Keratinocyte (primary cell): ENCODE measurements around the gene ADGRV1. TPM values are rescaled to one million over a fixed set of nuclear protein-coding genes. Genes with fewer than 3 reads are reported as not detected.

Experiments used
- DNase-seq: peaks from one replicate; pipeline ENCODE4 v3.0.0-alpha.2; 2011; ENCODE audit warnings: low read depth, missing footprints, low spot score
- FAIRE-seq: peaks from 2 replicates; lab custom pipeline; 2011; peaks lifted over from hg19 to GRCh38; lab: Jason Lieb, UNC
- H2AFZ ChIP-seq: 2 replicates; pipeline ENCODE4 v1.6.0; 2012; ENCODE audit warnings: low read length, control low read depth, inconsistent platforms; ENCODE audit not compliant: control insufficient read depth
- H3K27ac ChIP-seq: 2 replicates; pipeline ENCODE4 v1.5.1; 2011; ENCODE audit warnings: low read length; ENCODE audit not compliant: control insufficient read depth, insufficient read depth
- H3K27me3 ChIP-seq: 3 replicates; pipeline ENCODE4 v1.6.0; 2011; ENCODE audit warnings: low read length; ENCODE audit not compliant: control insufficient read depth, insufficient read depth; ENCODE audit errors: extremely low read depth
- H3K36me3 ChIP-seq, 2 experiments: 2 replicates in 1 of 2; 3 replicates in 1 of 2; pipeline ENCODE4 v1.5.1; 2011; ENCODE audit warnings: low read length in 2 of 2, mild to moderate bottlenecking in 1 of 2; ENCODE audit not compliant: control insufficient read depth in 2 of 2, insufficient read depth in 2 of 2; ENCODE audit errors: extremely low read depth in 1 of 2
- H3K4me1 ChIP-seq: 3 replicates; pipeline ENCODE4 v1.5.1; 2011; ENCODE audit warnings: low read length; ENCODE audit not compliant: control insufficient read depth, insufficient read depth; ENCODE audit errors: extremely low read depth
- H3K4me2 ChIP-seq: 3 replicates; pipeline ENCODE4 v1.6.0; 2011; ENCODE audit warnings: low read depth, low read length; ENCODE audit not compliant: control insufficient read depth, insufficient read depth; ENCODE audit errors: extremely low read depth
- H3K4me3 ChIP-seq, 3 experiments: fragments of 200-600 bp in 1 of 3; sonication (generic) in 1 of 3; 2 replicates in 2 of 3; 3 replicates in 1 of 3; pipeline ENCODE4 v1.5.1; 2011 to 2016; ENCODE audit warnings: low read length in 3 of 3, mild to moderate bottlenecking in 3 of 3, control low read depth in 2 of 3, inconsistent platforms in 1 of 3, low read depth in 1 of 3, mixed read lengths in 1 of 3, mixed run types in 1 of 3, moderate library complexity in 1 of 3; ENCODE audit not compliant: control insufficient read depth in 2 of 3, insufficient read depth in 2 of 3; ENCODE audit errors: extremely low read depth in 1 of 3
- H3K79me2 ChIP-seq: 2 replicates; pipeline ENCODE4 v1.6.0; 2012; ENCODE audit warnings: low read length; ENCODE audit not compliant: control insufficient read depth, insufficient read depth
- H3K9ac ChIP-seq: 3 replicates; pipeline ENCODE4 v1.6.0; 2011; ENCODE audit warnings: low read length; ENCODE audit not compliant: control insufficient read depth, insufficient read depth; ENCODE audit errors: extremely low read depth
- H3K9me1 ChIP-seq: 3 replicates; pipeline ENCODE4 v1.6.0; 2011; ENCODE audit warnings: low read length; ENCODE audit not compliant: control insufficient read depth, insufficient read depth; ENCODE audit errors: extremely low read depth
- H3K9me3 ChIP-seq: 2 replicates; pipeline ENCODE4 v1.5.1; 2012; ENCODE audit warnings: low read depth, low read length; ENCODE audit not compliant: control insufficient read depth
- H4K20me1 ChIP-seq: 3 replicates; pipeline ENCODE4 v1.6.0; 2011; ENCODE audit warnings: low read length; ENCODE audit not compliant: control insufficient read depth, insufficient read depth; ENCODE audit errors: extremely low read depth
- EZH2 ChIP-seq: IDR thresholded peaks from one replicate; pipeline ENCODE4 v1.6.1; 2012; ENCODE audit warnings: inconsistent platforms, mild to moderate bottlenecking, low read length, moderate library complexity
- dilution Hi-C: fragments of 300-500 bp; cut with MboI; formaldehyde crosslinking; loops from one replicate; pipeline ENCODE4 v1.7.0; 2020; ENCODE audit warnings: low sequenced_read_pairs; ENCODE audit not compliant: extremely low pct_ligation_motif_present
- polyA plus RNA-seq, 5 experiments: library from polyadenylated mRNA; depleted of rRNA in 3 of 5; stranded (reverse) in 3 of 5; stranded (forward) in 1 of 5; unstranded in 1 of 5; fragments of >200 nt; gene quantifications; 1 replicate in 1 of 5; 2 replicates in 3 of 5; 3 replicates in 1 of 5; pipeline versions ENCODE4 v1.2.1 to v1.2.3, GENCODE V29; 2011 to 2012; ENCODE audit warnings: missing spikeins in 2 of 5, low read depth in 1 of 5, low replicate concordance in 1 of 5
- TF ChIP-seq, protein P1 (sequence below), 3 experiments: IDR thresholded peaks in 1 of 3; conservative IDR thresholded peaks in 1 of 3; optimal IDR thresholded peaks in 1 of 3; 2 replicates in 2 of 3; 3 replicates in 1 of 3; pipeline versions ENCODE3 to v1.5.1; 2011; ENCODE audit warnings: low read length in 3 of 3, mild to moderate bottlenecking in 3 of 3, moderate library complexity in 2 of 3, control low read depth in 1 of 3, inconsistent platforms in 1 of 3; ENCODE audit not compliant: insufficient read depth in 2 of 3; ENCODE audit errors: extremely low read depth in 1 of 3

The ADGRV1 gene
- polyA plus RNA-seq, 1 donor (not counting 4 experiments of a cell fraction or from before 2014, with no cell fraction given): 0.05 TPM

DNA sequence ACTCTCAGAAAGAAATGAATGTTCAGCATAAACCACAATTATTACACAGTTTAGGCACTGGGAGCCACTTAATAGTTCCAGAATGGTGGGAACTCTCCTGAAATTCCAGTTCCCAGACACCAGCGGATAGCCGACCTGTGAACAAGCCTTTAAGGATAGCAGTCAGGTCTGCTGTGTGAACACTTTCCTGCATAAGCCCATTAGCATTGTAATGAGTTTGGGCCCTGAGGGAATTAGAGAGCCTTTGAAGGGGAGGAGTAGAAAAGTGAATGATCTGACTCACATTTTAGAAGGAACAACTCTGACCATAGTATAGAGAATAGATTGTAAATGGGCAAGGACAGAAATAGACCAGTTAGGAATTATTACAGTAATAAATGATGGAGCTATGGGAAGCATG is 189.1 kb downstream of the ADGRV1 start:
- H3K9ac ChIP-seq: no peak overlapping the region
- no peak overlapping the region for H3K4me2 ChIP-seq
- no peaks in the 10 kb centered on the region for H3K79me2 ChIP-seq
- H3K4me1 ChIP-seq: no peaks in the 10 kb centered on the region
- no peak overlapping the region for H3K4me3 ChIP-seq
- H3K9me3 ChIP-seq: no peaks in the 10 kb centered on the region
- H3K27me3 ChIP-seq: peaks cover 2% of the 10 kb centered on the region
- H3K36me3 ChIP-seq: no peaks in the 10 kb centered on the region
- no peak overlapping the region for H2AFZ ChIP-seq
- dilution Hi-C loops: no loop called here
- TF ChIP-seq, protein P1, sequence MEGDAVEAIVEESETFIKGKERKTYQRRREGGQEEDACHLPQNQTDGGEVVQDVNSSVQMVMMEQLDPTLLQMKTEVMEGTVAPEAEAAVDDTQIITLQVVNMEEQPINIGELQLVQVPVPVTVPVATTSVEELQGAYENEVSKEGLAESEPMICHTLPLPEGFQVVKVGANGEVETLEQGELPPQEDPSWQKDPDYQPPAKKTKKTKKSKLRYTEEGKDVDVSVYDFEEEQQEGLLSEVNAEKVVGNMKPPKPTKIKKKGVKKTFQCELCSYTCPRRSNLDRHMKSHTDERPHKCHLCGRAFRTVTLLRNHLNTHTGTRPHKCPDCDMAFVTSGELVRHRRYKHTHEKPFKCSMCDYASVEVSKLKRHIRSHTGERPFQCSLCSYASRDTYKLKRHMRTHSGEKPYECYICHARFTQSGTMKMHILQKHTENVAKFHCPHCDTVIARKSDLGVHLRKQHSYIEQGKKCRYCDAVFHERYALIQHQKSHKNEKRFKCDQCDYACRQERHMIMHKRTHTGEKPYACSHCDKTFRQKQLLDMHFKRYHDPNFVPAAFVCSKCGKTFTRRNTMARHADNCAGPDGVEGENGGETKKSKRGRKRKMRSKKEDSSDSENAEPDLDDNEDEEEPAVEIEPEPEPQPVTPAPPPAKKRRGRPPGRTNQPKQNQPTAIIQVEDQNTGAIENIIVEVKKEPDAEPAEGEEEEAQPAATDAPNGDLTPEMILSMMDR (optimal IDR thresholded peaks at IDR 0.05 in 1 of 3, IDR thresholded peaks at IDR 0.05 in 1 of 3, conservative IDR thresholded peaks at IDR 0.05 in 1 of 3; ENCODE audit: extremely low read depth in 1 of 3, insufficient read depth in 2 of 3, low read length in 3 of 3): no peak
- no peak for TF ChIP-seq EZH2
- H3K27ac ChIP-seq: no peak overlapping the region
- DNase-seq (no peak), FAIRE-seq (no peak)
- H3K9me1 ChIP-seq: no peaks in the 10 kb centered on the region
- no peaks in the 10 kb centered on the region for H4K20me1 ChIP-seq

DNA sequence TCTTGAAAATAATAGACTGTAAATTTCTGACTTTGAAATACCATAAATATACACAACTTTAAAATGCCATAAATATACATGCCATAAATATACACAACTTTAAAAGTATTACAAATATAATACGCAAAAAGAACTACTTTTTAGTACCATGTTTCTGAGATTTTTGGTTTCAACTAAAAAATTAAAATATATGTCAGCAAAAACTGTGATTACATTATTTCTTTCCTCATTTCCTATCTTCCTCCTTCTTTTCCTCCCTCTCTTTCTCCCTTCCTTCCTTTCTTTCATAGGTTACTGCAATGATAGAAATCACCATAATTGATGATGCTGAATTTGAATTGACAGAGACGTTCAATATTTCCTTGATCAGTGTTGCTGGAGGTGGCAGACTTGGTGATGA is 200.5 kb downstream of the ADGRV1 start:
- H3K9ac ChIP-seq: no peak overlapping the region
- no peaks in the 10 kb centered on the region for H3K9me3 ChIP-seq
- H3K27me3 ChIP-seq: no peaks in the 10 kb centered on the region
- no peaks in the 10 kb centered on the region for H3K4me1 ChIP-seq
- DNase-seq (no peak), FAIRE-seq (no peak)
- no peaks in the 10 kb centered on the region for H3K9me1 ChIP-seq
- H3K27ac ChIP-seq: no peak overlapping the region
- H2AFZ ChIP-seq: no peak overlapping the region
- TF ChIP-seq, protein P1 (optimal IDR thresholded peaks at IDR 0.05 in 1 of 3, IDR thresholded peaks at IDR 0.05 in 1 of 3, conservative IDR thresholded peaks at IDR 0.05 in 1 of 3; ENCODE audit: extremely low read depth in 1 of 3, insufficient read depth in 2 of 3, low read length in 3 of 3): no peak
- no peak for TF ChIP-seq EZH2
- dilution Hi-C loops: no loop called here
- H3K79me2 ChIP-seq: no peaks in the 10 kb centered on the region
- H3K4me3 ChIP-seq: no peak overlapping the region
- H3K4me2 ChIP-seq: no peak overlapping the region
- no peaks in the 10 kb centered on the region for H3K36me3 ChIP-seq
- no peaks in the 10 kb centered on the region for H4K20me1 ChIP-seq
